IMR-90 (cell line): Measurements from ENCODE around the gene ABCA9. TPM values are rescaled to one million over a fixed set of nuclear protein-coding genes. Genes with fewer than 3 reads are reported as not detected.

ENCODE experiments used
- ATAC-seq: fragments of 200-7000 bp; cut with Tn5 transposase; 2 replicates; pipeline ENCODE4 v1.9.1; 2020; ENCODE audit warnings: low read depth, mild to moderate bottlenecking, moderate library complexity
- BruUV-seq: library from RNA; stranded (reverse); fragments of 400-500 nt; replicated peaks from 2 replicates; lab custom pipeline; 2021; lab: Mats Ljungman, UMichigan
- CTCF ChIA-PET: fragments of 300-600 bp; formaldehyde crosslinking; extraction: SDS; loops from one replicate; lab custom pipeline; 2021; ENCODE audit warnings: antibody characterized with exemption; lab: Yijun Ruan, JAX
- POLR2A ChIA-PET: fragments of 300-600 bp; sonication (Branson Sonifier 250); formaldehyde crosslinking; loops from one replicate; lab custom pipeline; 2022; ENCODE audit warnings: antibody characterized with exemption; ENCODE audit not compliant: unreplicated experiment; lab: Charles Lee
- DNase-seq: peaks from one replicate; pipeline ENCODE4 v3.0.0; 2013
- H2AFZ ChIP-seq: replicated peaks from 2 replicates; pipeline ENCODE3; 2013; ENCODE audit warnings: low read length, mild to moderate bottlenecking; ENCODE audit not compliant: poor library complexity
- H2AK5ac ChIP-seq: 2 replicates; pipeline ENCODE4 v1.6.1; 2013; ENCODE audit warnings: low read depth, low read length, inconsistent platforms
- H2AK9ac ChIP-seq: replicated peaks from 2 replicates; pipeline ENCODE3; 2013; ENCODE audit warnings: mild to moderate bottlenecking, low read depth, low read length, moderate library complexity; ENCODE audit not compliant: poor library complexity
- H2BK120ac ChIP-seq: 2 replicates; pipeline ENCODE4 v1.6.1; 2013; ENCODE audit warnings: low read depth, low read length, inconsistent platforms
- H2BK15ac ChIP-seq: 3 replicates; pipeline ENCODE4 v1.6.1; 2013; ENCODE audit warnings: low read depth, low read length, inconsistent platforms
- H2BK20ac ChIP-seq: 2 replicates; pipeline ENCODE4 v1.6.1; 2013; ENCODE audit warnings: low read depth, mild to moderate bottlenecking, inconsistent platforms, low read length, moderate library complexity
- H2BK5ac ChIP-seq: 2 replicates; pipeline ENCODE4 v1.6.1; 2013; ENCODE audit warnings: mild to moderate bottlenecking, low read depth, low read length, inconsistent platforms; ENCODE audit not compliant: poor library complexity, severe bottlenecking
- H3K14ac ChIP-seq: replicated peaks from 2 replicates; pipeline ENCODE4 v1.6.1; 2013; ENCODE audit warnings: low read depth, low read length, inconsistent platforms
- H3K18ac ChIP-seq: 2 replicates; pipeline ENCODE4 v1.6.1; 2013; ENCODE audit warnings: low read depth, low read length, control low read depth
- H3K23ac ChIP-seq: 2 replicates; pipeline ENCODE4 v1.6.1; 2013; ENCODE audit warnings: low read depth, low read length, inconsistent platforms
- H3K27ac ChIP-seq: 2 replicates; pipeline ENCODE4 v1.5.1; 2013; ENCODE audit warnings: mild to moderate bottlenecking, control low read depth, low read length; ENCODE audit not compliant: insufficient read depth
- H3K27me3 ChIP-seq: 2 replicates; pipeline ENCODE4 v1.6.1; 2013; ENCODE audit warnings: low read length; ENCODE audit not compliant: control insufficient read depth, insufficient read depth
- H3K36me3 ChIP-seq: 2 replicates; pipeline ENCODE4 v1.6.1; 2013; ENCODE audit warnings: low read length, mixed read lengths; ENCODE audit not compliant: control insufficient read depth, insufficient read depth
- H3K4ac ChIP-seq: 2 replicates; pipeline ENCODE4 v1.6.1; 2013; ENCODE audit warnings: low read depth, low read length, inconsistent platforms
- H3K4me1 ChIP-seq: 2 replicates; pipeline ENCODE4 v1.6.1; 2013; ENCODE audit warnings: low read length, mixed read lengths; ENCODE audit not compliant: control insufficient read depth, insufficient read depth
- H3K4me2 ChIP-seq: 2 replicates; pipeline ENCODE4 v1.6.1; 2013; ENCODE audit warnings: low read depth, mild to moderate bottlenecking, control low read depth, low read length, moderate library complexity
- H3K4me3 ChIP-seq: 2 replicates; pipeline ENCODE4 v1.5.1; 2013; ENCODE audit warnings: low read depth, mild to moderate bottlenecking, control low read depth, low read length, moderate library complexity; ENCODE audit not compliant: insufficient read depth
- H3K56ac ChIP-seq: 2 replicates; pipeline ENCODE4 v1.6.1; 2013; ENCODE audit warnings: low read length, inconsistent platforms; ENCODE audit not compliant: insufficient read depth; ENCODE audit errors: extremely low read depth
- H3K79me1 ChIP-seq, 2 experiments: 2 replicates each; pipeline ENCODE4 v1.6.1; 2013; ENCODE audit warnings: low read length in 2 of 2, inconsistent platforms in 1 of 2, low read depth in 1 of 2
- H3K9ac ChIP-seq: 2 replicates; pipeline ENCODE4 v1.6.1; 2013; ENCODE audit warnings: low read depth, low read length, control low read depth
- H3K9me1 ChIP-seq: 2 replicates; pipeline ENCODE4 v1.6.1; 2013; ENCODE audit warnings: low read length, inconsistent platforms; ENCODE audit not compliant: insufficient read depth
- H3K9me3 ChIP-seq: 2 replicates; pipeline ENCODE4 v1.6.1; 2013; ENCODE audit warnings: low read length; ENCODE audit not compliant: control insufficient read depth, insufficient read depth
- H4K20me1 ChIP-seq: 2 replicates; pipeline ENCODE4 v1.6.1; 2013; ENCODE audit warnings: low read length, inconsistent platforms; ENCODE audit not compliant: insufficient read depth
- H4K5ac ChIP-seq: 2 replicates; pipeline ENCODE4 v1.6.1; 2013; ENCODE audit warnings: mild to moderate bottlenecking, low read depth, low read length, control low read depth
- H4K8ac ChIP-seq, 2 experiments: 2 replicates each; pipeline ENCODE4 v1.6.1; 2013; ENCODE audit warnings: low read depth in 2 of 2, low read length in 2 of 2, control low read depth in 1 of 2, inconsistent platforms in 1 of 2
- H4K91ac ChIP-seq: 2 replicates; pipeline ENCODE4 v1.6.1; 2013; ENCODE audit warnings: low read depth, low read length, inconsistent platforms; ENCODE audit not compliant: insufficient read depth
- BHLHE40 ChIP-seq: fragments of 150-350 bp; IDR thresholded peaks from 2 replicates; pipeline ENCODE4 v1.6.1; 2016; ENCODE audit warnings: mild to moderate bottlenecking, low read depth, low read length
- CEBPB ChIP-seq: IDR thresholded peaks from 2 replicates; pipeline ENCODE4 v1.6.1; 2012; ENCODE audit warnings: low read depth, low read length, improper control_type of control experiment
- CHD1 ChIP-seq: IDR thresholded peaks from 2 replicates; pipeline ENCODE4 v1.6.1; 2012; ENCODE audit warnings: low read depth, low read length, improper control_type of control experiment
- FOS ChIP-seq: fragments of 150-350 bp; IDR thresholded peaks from 2 replicates; pipeline ENCODE4 v1.6.1; 2016; ENCODE audit warnings: low read depth, low read length
- MAFK ChIP-seq: IDR thresholded peaks from 2 replicates; pipeline ENCODE4 v1.6.1; 2012; ENCODE audit warnings: low read depth, low read length, improper control_type of control experiment
- MAZ ChIP-seq: IDR thresholded peaks from 2 replicates; pipeline ENCODE4 v1.6.1; 2012; ENCODE audit warnings: low read depth, mild to moderate bottlenecking, low read length, improper control_type of control experiment, moderate library complexity, borderline replicate concordance
- MXI1 ChIP-seq: IDR thresholded peaks from 2 replicates; pipeline ENCODE4 v1.6.1; 2012; ENCODE audit warnings: low read depth, mild to moderate bottlenecking, low read length, moderate library complexity, borderline replicate concordance
- NFE2L2 ChIP-seq: fragments of 150-350 bp; IDR thresholded peaks from 2 replicates; pipeline ENCODE4 v1.6.1; 2016; ENCODE audit warnings: low read depth, mild to moderate bottlenecking, low read length
- POLR2A ChIP-seq: IDR thresholded peaks from 2 replicates; pipeline ENCODE4 v1.6.1; 2012; ENCODE audit warnings: mild to moderate bottlenecking, low read depth, low read length
- RAD21 ChIP-seq: IDR thresholded peaks from 2 replicates; pipeline ENCODE4 v1.6.1; 2012; ENCODE audit warnings: low read length, improper control_type of control experiment
- RCOR1 ChIP-seq: IDR thresholded peaks from 2 replicates; pipeline ENCODE4 v1.6.1; 2012; ENCODE audit warnings: mild to moderate bottlenecking, low read length, improper control_type of control experiment; ENCODE audit not compliant: insufficient replicate concordance
- RFX5 ChIP-seq: IDR thresholded peaks from 2 replicates; pipeline ENCODE4 v1.8.0; 2012; ENCODE audit warnings: low read depth, mild to moderate bottlenecking, low read length, moderate library complexity
- SMC3 ChIP-seq: fragments of 150-350 bp; IDR thresholded peaks from 2 replicates; pipeline ENCODE4 v1.6.1; 2016; ENCODE audit warnings: low read depth, mild to moderate bottlenecking, antibody characterized with exemption, low read length, moderate library complexity
- WGBS, 2 experiments: methylation state at CpG; one replicate each; pipeline versions ENCODE4 v1.1.5 to v1.1.7; 2013; ENCODE audit warnings: missing lambda C conversion rate in 2 of 2; ENCODE audit not compliant: insufficient read length in 1 of 2; ENCODE audit errors: extremely low coverage in 2 of 2; 5-methylcytosine and 5-hydroxymethylcytosine counted together
- dilution Hi-C: fragments of 300-500 bp; cut with HindIII; formaldehyde crosslinking; loops from one replicate; pipeline ENCODE4 v1.14.3; 2018; ENCODE audit warnings: low sequenced_read_pairs; ENCODE audit not compliant: unreplicated experiment
- in situ Hi-C: fragments of 300-500 bp; cut with MboI; formaldehyde crosslinking; loops from 3 replicates; pipeline ENCODE4 v1.14.3; 2019; ENCODE audit warnings: low sequenced_read_pairs, inconsistent platforms, mixed read lengths
- intact Hi-C: fragments of 100-400 bp; cut with micrococcal nuclease; formaldehyde crosslinking; loops from 2 replicates; pipeline ENCODE4 v1.10.0; 2022
- polyA plus RNA-seq, 3 experiments: library from polyadenylated mRNA; depleted of rRNA; stranded (reverse); fragments of >200 nt; gene quantifications; 2 replicates each; pipeline ENCODE4 v1.2.3, GENCODE V29; 2012; ENCODE audit warnings: low replicate concordance in 1 of 3
- total RNA-seq: library from RNA; depleted of rRNA; stranded (reverse); fragments of >200 nt; gene quantifications from 2 replicates; pipeline ENCODE4 v1.2.3, GENCODE V29; 2012
- TF ChIP-seq, protein P1 (sequence below): conservative IDR thresholded peaks from 2 replicates; pipeline ENCODE4 v1.5.1; 2012; ENCODE audit warnings: mild to moderate bottlenecking, low read depth, low read length, improper control_type of control experiment
- TF ChIP-seq, protein P2 (sequence below): fragments of 150-350 bp; IDR thresholded peaks from 2 replicates; pipeline ENCODE4 v1.6.1; 2017; ENCODE audit warnings: mild to moderate bottlenecking, antibody characterized with exemption, low read length, low read depth
- TF ChIP-seq, protein P3 (sequence below): fragments of 150-350 bp; IDR thresholded peaks from 2 replicates; pipeline ENCODE4 v1.6.1; 2016; ENCODE audit warnings: low read depth, mild to moderate bottlenecking, low read length, moderate library complexity, borderline replicate concordance

The ABCA9 gene
- total and polyA plus RNA-seq, 2 of the 4 experiments (the other 2 are of a cell fraction), result under 0.01 TPM; not detected in 1

DNA sequence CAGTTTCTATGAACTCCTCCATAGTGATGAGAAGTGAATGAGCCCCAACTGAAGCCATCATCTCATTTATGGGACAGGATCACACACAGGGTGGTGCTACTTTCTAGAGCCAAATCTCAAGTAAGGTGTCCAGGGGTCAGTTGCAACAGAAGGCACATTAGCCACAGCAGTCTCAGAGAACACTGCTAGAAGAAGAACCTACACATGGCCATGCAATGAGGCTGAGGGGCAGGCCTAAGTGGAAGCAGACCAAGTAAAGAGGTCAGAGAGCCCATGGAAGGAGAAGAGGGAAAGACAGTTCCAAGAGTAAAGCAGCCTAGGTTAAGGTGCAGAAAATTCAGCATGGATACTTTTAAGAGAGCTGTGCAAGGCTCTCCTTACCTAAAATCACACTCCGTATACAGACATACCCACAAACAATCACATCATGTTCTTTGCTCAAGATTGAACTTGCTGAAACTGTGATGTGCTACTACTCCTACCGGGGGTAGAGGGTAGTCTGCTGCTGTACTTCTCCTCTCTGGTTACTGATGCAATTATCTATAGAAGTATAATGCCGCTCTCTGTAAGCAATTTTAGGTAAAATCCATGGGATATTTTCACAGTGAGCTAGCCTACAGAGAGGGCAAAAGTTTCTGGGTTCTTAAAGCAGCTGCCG, 107.3 kb downstream of the ABCA9 start:
- H3K9ac ChIP-seq, result no peak overlapping the region
- DNase-seq (no peak), ATAC-seq (no peak)
- no peak overlapping the region for H2BK120ac ChIP-seq
- H3K4me1 ChIP-seq, result no peaks in the 10 kb centered on the region; the same call in 1 of the 2 replicates
- no peaks in the 10 kb centered on the region for H3K36me3 ChIP-seq
- ChIA-PET POLR2A (no interaction called here), CTCF (no interaction called here)
- H3K4me3 ChIP-seq, result no peak overlapping the region
- H3K27ac ChIP-seq, result no peak overlapping the region
- TF ChIP-seq CEBPB, result no peak
- TF ChIP-seq RAD21, result no peak
- no peak for TF ChIP-seq RFX5
- TF ChIP-seq NFE2L2, result no peak
- TF ChIP-seq BHLHE40, result no peak
- TF ChIP-seq SMC3, result no peak
- TF ChIP-seq POLR2A, result no peak
- TF ChIP-seq, protein P1, sequence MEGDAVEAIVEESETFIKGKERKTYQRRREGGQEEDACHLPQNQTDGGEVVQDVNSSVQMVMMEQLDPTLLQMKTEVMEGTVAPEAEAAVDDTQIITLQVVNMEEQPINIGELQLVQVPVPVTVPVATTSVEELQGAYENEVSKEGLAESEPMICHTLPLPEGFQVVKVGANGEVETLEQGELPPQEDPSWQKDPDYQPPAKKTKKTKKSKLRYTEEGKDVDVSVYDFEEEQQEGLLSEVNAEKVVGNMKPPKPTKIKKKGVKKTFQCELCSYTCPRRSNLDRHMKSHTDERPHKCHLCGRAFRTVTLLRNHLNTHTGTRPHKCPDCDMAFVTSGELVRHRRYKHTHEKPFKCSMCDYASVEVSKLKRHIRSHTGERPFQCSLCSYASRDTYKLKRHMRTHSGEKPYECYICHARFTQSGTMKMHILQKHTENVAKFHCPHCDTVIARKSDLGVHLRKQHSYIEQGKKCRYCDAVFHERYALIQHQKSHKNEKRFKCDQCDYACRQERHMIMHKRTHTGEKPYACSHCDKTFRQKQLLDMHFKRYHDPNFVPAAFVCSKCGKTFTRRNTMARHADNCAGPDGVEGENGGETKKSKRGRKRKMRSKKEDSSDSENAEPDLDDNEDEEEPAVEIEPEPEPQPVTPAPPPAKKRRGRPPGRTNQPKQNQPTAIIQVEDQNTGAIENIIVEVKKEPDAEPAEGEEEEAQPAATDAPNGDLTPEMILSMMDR, result no peak
- no peak for TF ChIP-seq MXI1
- TF ChIP-seq MAZ, result no peak
- TF ChIP-seq RCOR1, result no peak
- no peak for TF ChIP-seq CHD1
- TF ChIP-seq MAFK, result no peak
- TF ChIP-seq FOS, result no peak
- TF ChIP-seq, protein P2, sequence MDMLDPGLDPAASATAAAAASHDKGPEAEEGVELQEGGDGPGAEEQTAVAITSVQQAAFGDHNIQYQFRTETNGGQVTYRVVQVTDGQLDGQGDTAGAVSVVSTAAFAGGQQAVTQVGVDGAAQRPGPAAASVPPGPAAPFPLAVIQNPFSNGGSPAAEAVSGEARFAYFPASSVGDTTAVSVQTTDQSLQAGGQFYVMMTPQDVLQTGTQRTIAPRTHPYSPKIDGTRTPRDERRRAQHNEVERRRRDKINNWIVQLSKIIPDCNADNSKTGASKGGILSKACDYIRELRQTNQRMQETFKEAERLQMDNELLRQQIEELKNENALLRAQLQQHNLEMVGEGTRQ, result no peak
- TF ChIP-seq, protein P3, sequence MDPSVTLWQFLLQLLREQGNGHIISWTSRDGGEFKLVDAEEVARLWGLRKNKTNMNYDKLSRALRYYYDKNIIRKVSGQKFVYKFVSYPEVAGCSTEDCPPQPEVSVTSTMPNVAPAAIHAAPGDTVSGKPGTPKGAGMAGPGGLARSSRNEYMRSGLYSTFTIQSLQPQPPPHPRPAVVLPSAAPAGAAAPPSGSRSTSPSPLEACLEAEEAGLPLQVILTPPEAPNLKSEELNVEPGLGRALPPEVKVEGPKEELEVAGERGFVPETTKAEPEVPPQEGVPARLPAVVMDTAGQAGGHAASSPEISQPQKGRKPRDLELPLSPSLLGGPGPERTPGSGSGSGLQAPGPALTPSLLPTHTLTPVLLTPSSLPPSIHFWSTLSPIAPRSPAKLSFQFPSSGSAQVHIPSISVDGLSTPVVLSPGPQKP, result no peak
- intact Hi-C loops, result no loop called here
- H3K23ac ChIP-seq, result no peak overlapping the region
- no peaks in the 10 kb centered on the region for H3K9me1 ChIP-seq
- no peaks in the 10 kb centered on the region for H3K9me3 ChIP-seq
- H2BK5ac ChIP-seq, result no peak overlapping the region
- no peak overlapping the region for H2BK15ac ChIP-seq
- no peaks in the 10 kb centered on the region for H4K20me1 ChIP-seq
- no peak overlapping the region for H4K5ac ChIP-seq
- BruUV-seq, result no TSS peak
- H3K18ac ChIP-seq, result no peak overlapping the region
- H3K27me3 ChIP-seq, result no peaks in the 10 kb centered on the region
- no peak overlapping the region for H2BK20ac ChIP-seq
- H4K91ac ChIP-seq, result no peak overlapping the region
- no peak overlapping the region for H2AK5ac ChIP-seq
- H2AFZ ChIP-seq, result no peak overlapping the region
- H4K8ac ChIP-seq, result no peak overlapping the region
- no peak overlapping the region for H3K14ac ChIP-seq
- no peak overlapping the region for H3K4ac ChIP-seq
- H3K79me1 ChIP-seq, result no peaks in the 10 kb centered on the region
- dilution Hi-C loops, result no loop called here
- in situ Hi-C loops, result no loop called here
- no peak overlapping the region; the same call in 1 of the 2 replicates for H3K4me2 ChIP-seq
- H3K56ac ChIP-seq, result no peak overlapping the region
- H2AK9ac ChIP-seq, result no peak overlapping the region
- no CpG with 5 or more reads among the region's 4 CpGs for WGBS, 2 experiments
